HEK293 (cell line): ENCODE results near the gene PLD3.

ENCODE experiments used
- CTCF ChIA-PET: fragments of 350-600 bp; formaldehyde crosslinking; extraction: SDS; loops from one replicate; lab custom pipeline; 2021; ENCODE audit warnings: antibody characterized with exemption; lab: Yijun Ruan, JAX
- POLR2A ChIA-PET: fragments of 300-600 bp; formaldehyde crosslinking; extraction: SDS; loops from one replicate; lab custom pipeline; 2020; ENCODE audit warnings: antibody characterized with exemption, inconsistent platforms; lab: Yijun Ruan, JAX
- H3K27ac ChIP-seq: fragments of 200-500 bp; sonication (Bioruptor generic); 2 replicates; pipeline ENCODE4 v1.5.1; 2014; ENCODE audit warnings: low read depth, low read length, control low read depth, inconsistent platforms; ENCODE audit errors: extremely low read depth
- H3K36me3 ChIP-seq, 2 experiments: fragments of 200-500 bp in 1 of 2; sonication (Bioruptor generic) in 1 of 2; 1 replicate in 1 of 2; 2 replicates in 1 of 2; pipeline ENCODE4 v1.5.1; 2014 to 2017; ENCODE audit warnings: inconsistent platforms in 2 of 2, low read length in 2 of 2; ENCODE audit not compliant: control insufficient read depth in 2 of 2, insufficient read depth in 1 of 2
- H3K4me1 ChIP-seq: fragments of 200-500 bp; sonication (Bioruptor generic); 2 replicates; pipeline ENCODE4 v1.5.1; 2014; ENCODE audit warnings: mild to moderate bottlenecking, low read length, inconsistent platforms; ENCODE audit not compliant: control insufficient read depth, insufficient read depth
- H3K4me3 ChIP-seq: 2 replicates; pipeline ENCODE4 v1.5.1; 2011; ENCODE audit warnings: low read depth, mild to moderate bottlenecking, control low read depth, low read length, moderate library complexity
- H3K9me3 ChIP-seq: fragments of 200-500 bp; sonication (Bioruptor generic); 2 replicates; pipeline ENCODE4 v1.5.1; 2014; ENCODE audit warnings: low read depth, low read length, inconsistent platforms; ENCODE audit not compliant: control insufficient read depth, insufficient read depth
- AEBP2 ChIP-seq: fragments of 450-650 bp; formaldehyde crosslinking; IDR thresholded peaks from 2 replicates; pipeline ENCODE4 v1.5.1; 2016; ENCODE audit warnings: missing biosample characterization, missing genetic modification characterization, borderline replicate concordance
- ATF2 ChIP-seq: fragments of 450-650 bp; formaldehyde crosslinking; IDR thresholded peaks from 2 replicates; pipeline ENCODE4 v1.5.1; 2016; ENCODE audit warnings: missing biosample characterization, missing genetic modification characterization, low read depth
- GLI2 ChIP-seq: fragments of 450-650 bp; formaldehyde crosslinking; IDR thresholded peaks from 2 replicates; pipeline ENCODE4; 2017; ENCODE audit warnings: missing biosample characterization, missing genetic modification characterization, low read depth, borderline replicate concordance
- KLF1 ChIP-seq: fragments of 450-650 bp; formaldehyde crosslinking; IDR thresholded peaks from 2 replicates; pipeline ENCODE4 v1.5.1; 2016; ENCODE audit warnings: missing biosample characterization, missing genetic modification characterization
- SP7 ChIP-seq: fragments of 450-650 bp; formaldehyde crosslinking; IDR thresholded peaks from 2 replicates; pipeline ENCODE4 v1.5.1; 2016; ENCODE audit warnings: missing biosample characterization, missing genetic modification characterization
- ZBTB10 ChIP-seq: fragments of 450-650 bp; formaldehyde crosslinking; IDR thresholded peaks from 2 replicates; pipeline ENCODE4 v1.5.1; 2016; ENCODE audit warnings: missing biosample characterization, missing genetic modification characterization
- ZFP41 ChIP-seq: fragments of 450-650 bp; formaldehyde crosslinking; IDR thresholded peaks from 2 replicates; pipeline ENCODE4 v1.5.1; 2016; ENCODE audit warnings: missing biosample characterization, missing genetic modification characterization, borderline replicate concordance
- ZNF157 ChIP-seq: fragments of 450-650 bp; formaldehyde crosslinking; IDR thresholded peaks from 2 replicates; pipeline ENCODE4 v1.5.1; 2016; ENCODE audit warnings: missing biosample characterization, missing genetic modification characterization
- ZNF174 ChIP-seq: fragments of 450-650 bp; formaldehyde crosslinking; IDR thresholded peaks from 2 replicates; pipeline ENCODE4 v1.5.0; 2017; ENCODE audit warnings: missing biosample characterization, mild to moderate bottlenecking, missing genetic modification characterization
- ZNF184 ChIP-seq: fragments of 450-650 bp; IDR thresholded peaks from 2 replicates; pipeline ENCODE4 v1.5.1; 2018; ENCODE audit warnings: missing biosample characterization, mild to moderate bottlenecking, missing genetic modification characterization
- ZNF202 ChIP-seq: fragments of 450-650 bp; formaldehyde crosslinking; IDR thresholded peaks from 2 replicates; pipeline ENCODE4 v1.5.1; 2016; ENCODE audit warnings: missing biosample characterization, missing genetic modification characterization, borderline replicate concordance
- ZNF211 ChIP-seq: fragments of 450-650 bp; formaldehyde crosslinking; IDR thresholded peaks from 2 replicates; pipeline ENCODE4 v1.5.1; 2016; ENCODE audit warnings: low read depth, missing biosample characterization, missing genetic modification characterization
- ZNF324 ChIP-seq: fragments of 450-650 bp; formaldehyde crosslinking; IDR thresholded peaks from 2 replicates; pipeline ENCODE4 v1.5.1; 2016; ENCODE audit warnings: missing biosample characterization, missing genetic modification characterization
- ZNF426 ChIP-seq: fragments of 450-650 bp; formaldehyde crosslinking; IDR thresholded peaks from 2 replicates; pipeline ENCODE4 v1.5.1; 2017; ENCODE audit warnings: missing biosample characterization, missing genetic modification characterization, mild to moderate bottlenecking, inconsistent platforms, moderate library complexity
- ZNF513 ChIP-seq: fragments of 450-650 bp; IDR thresholded peaks from 2 replicates; pipeline ENCODE4 v1.5.1; 2018; ENCODE audit warnings: missing biosample characterization, missing genetic modification characterization
- ZNF707 ChIP-seq: fragments of 450-650 bp; formaldehyde crosslinking; IDR thresholded peaks from 2 replicates; pipeline ENCODE4 v1.5.1; 2016; ENCODE audit warnings: missing biosample characterization, missing genetic modification characterization

Gene PLD3

GRCh38 chr19:40309666-40310065 lies 38.8 kb upstream of the PLD3 start:
- peaks cover 6% of the 10 kb centered on the region; the same call in 1 of the 2 replicates for H3K4me1 ChIP-seq
- H3K27ac ChIP-seq, result no peak overlapping the region
- peaks cover 5 to 46% of the 10 kb centered on the region in 2 experiments for H3K36me3 ChIP-seq
- CTCF ChIA-PET, result interaction anchor here (0.5 to 1.4 kb wide), 5 partner anchors 111 to 433 kb away, joined by 3 to 5 read pairs (median 4); partner anchors contain the start of gene SERTAD1
- no peaks in the 10 kb centered on the region for H3K9me3 ChIP-seq
- H3K4me3 ChIP-seq, result no peak overlapping the region
- POLR2A ChIA-PET, result interaction anchor here (0.5 to 1.9 kb wide), 3 partner anchors 39 to 261 kb away, joined by 3 to 7 read pairs (median 4); partner anchors contain the start of genes C19orf47 and PLD3
- TF ChIP-seq SP7 (tag by site-specific recombination) (no peak), ZNF184 (tag by site-specific recombination) (peak; percentile 95), ZNF174 (tag by site-specific recombination) (no peak), GLI2 (tag by site-specific recombination) (no peak), ZNF426 (no peak), ATF2 (tag by site-specific recombination) (no peak)
- TF ChIP-seq, all 188 proteins: peak for 1

GRCh38 chr19:40312533-40312932 lies 36.0 kb upstream of the PLD3 start:
- Histone ChIP-seq H3K4me3 (no peak overlapping the region), H3K27ac (no peak overlapping the region), H3K9me3 (no peaks in the 10 kb centered on the region), H3K4me1 (peaks cover 5% of the 10 kb centered on the region; the same call in 1 of the 2 replicates), H3K36me3 (peaks cover 22 to 55% of the 10 kb centered on the region in 2 experiments)
- ChIA-PET CTCF (interaction anchor here (1.2 to 4.1 kb wide), 2 partner anchors 7 to 291 kb away, joined by 3 to 61 read pairs; no protein-coding TSS in a partner anchor), POLR2A (interaction anchor here (0.6 to 1.9 kb wide), 3 partner anchors 12 to 159 kb away, joined by 3 to 4 read pairs (median 3); partner anchors contain the start of gene SERTAD1)
- TF ChIP-seq ZFP41 (tag by site-specific recombination), result no peak
- TF ChIP-seq ZNF513 (tag by site-specific recombination), result no peak
- TF ChIP-seq ZNF707, result no peak
- no peak for TF ChIP-seq ZBTB10 (tag by site-specific recombination)
- no peak for TF ChIP-seq AEBP2
- no peak for TF ChIP-seq KLF1 (tag by site-specific recombination)
- no peak for TF ChIP-seq ZNF324 (tag by site-specific recombination)
- TF ChIP-seq ZNF202 (tag by site-specific recombination), result no peak
- TF ChIP-seq ZNF157, result no peak
- no peak for TF ChIP-seq ZNF211 (tag by site-specific recombination)
